NB4 (cell line): Measurements from ENCODE around the gene HIBADH.

ENCODE experiments used
- DNase-seq: peaks from one replicate; pipeline ENCODE4 v3.0.0; 2010; ENCODE audit warnings: low read depth
- H3K4me3 ChIP-seq: one replicate; pipeline ENCODE4 v1.5.1; 2011; ENCODE audit warnings: mild to moderate bottlenecking, low read depth, low read length, moderate library complexity
- MYC ChIP-seq: IDR thresholded peaks from 2 replicates; pipeline ENCODE4 v1.6.1; 2011; ENCODE audit warnings: low read depth, low read length
- POLR2A ChIP-seq: IDR thresholded peaks from 2 replicates; pipeline ENCODE4 v1.6.1; 2011; ENCODE audit warnings: mild to moderate bottlenecking; ENCODE audit not compliant: insufficient read length; ENCODE audit errors: extremely low read depth
- TF ChIP-seq, protein P1 (sequence below): IDR thresholded peaks from 2 replicates; pipeline ENCODE4 v1.6.1; 2011; ENCODE audit warnings: low read depth, low read length
- TF ChIP-seq, protein P2 (sequence below): IDR thresholded peaks from one replicate; pipeline ENCODE4 v1.5.1; 2012; ENCODE audit warnings: low read depth, low read length

The HIBADH gene

DNA sequence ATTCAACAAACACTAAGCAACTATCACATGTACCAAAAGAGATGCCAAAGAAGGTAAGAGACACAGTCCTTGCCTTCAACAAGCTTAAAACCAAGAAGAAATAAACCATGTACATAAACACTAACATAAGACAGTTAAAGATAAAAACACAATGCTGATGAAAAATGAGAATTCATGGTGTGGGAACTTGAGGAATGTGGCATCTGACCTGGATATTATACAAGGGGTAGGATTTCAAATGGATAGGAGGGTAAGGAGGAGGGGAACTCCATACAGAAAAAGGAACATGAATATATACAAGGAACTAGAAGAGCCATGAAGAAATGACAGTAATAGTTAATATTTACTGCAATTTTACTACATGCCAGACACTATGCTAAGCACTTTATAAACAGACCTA lies 11.0 kb downstream of the HIBADH start:
- no peak for DNase-seq
- H3K4me3 ChIP-seq = no peak overlapping the region
- TF ChIP-seq MYC (no peak), POLR2A (no peak)
- TF ChIP-seq, protein P1, sequence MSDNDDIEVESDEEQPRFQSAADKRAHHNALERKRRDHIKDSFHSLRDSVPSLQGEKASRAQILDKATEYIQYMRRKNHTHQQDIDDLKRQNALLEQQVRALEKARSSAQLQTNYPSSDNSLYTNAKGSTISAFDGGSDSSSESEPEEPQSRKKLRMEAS = no peak
- TF ChIP-seq, protein P2, sequence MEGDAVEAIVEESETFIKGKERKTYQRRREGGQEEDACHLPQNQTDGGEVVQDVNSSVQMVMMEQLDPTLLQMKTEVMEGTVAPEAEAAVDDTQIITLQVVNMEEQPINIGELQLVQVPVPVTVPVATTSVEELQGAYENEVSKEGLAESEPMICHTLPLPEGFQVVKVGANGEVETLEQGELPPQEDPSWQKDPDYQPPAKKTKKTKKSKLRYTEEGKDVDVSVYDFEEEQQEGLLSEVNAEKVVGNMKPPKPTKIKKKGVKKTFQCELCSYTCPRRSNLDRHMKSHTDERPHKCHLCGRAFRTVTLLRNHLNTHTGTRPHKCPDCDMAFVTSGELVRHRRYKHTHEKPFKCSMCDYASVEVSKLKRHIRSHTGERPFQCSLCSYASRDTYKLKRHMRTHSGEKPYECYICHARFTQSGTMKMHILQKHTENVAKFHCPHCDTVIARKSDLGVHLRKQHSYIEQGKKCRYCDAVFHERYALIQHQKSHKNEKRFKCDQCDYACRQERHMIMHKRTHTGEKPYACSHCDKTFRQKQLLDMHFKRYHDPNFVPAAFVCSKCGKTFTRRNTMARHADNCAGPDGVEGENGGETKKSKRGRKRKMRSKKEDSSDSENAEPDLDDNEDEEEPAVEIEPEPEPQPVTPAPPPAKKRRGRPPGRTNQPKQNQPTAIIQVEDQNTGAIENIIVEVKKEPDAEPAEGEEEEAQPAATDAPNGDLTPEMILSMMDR = no peak

DNA sequence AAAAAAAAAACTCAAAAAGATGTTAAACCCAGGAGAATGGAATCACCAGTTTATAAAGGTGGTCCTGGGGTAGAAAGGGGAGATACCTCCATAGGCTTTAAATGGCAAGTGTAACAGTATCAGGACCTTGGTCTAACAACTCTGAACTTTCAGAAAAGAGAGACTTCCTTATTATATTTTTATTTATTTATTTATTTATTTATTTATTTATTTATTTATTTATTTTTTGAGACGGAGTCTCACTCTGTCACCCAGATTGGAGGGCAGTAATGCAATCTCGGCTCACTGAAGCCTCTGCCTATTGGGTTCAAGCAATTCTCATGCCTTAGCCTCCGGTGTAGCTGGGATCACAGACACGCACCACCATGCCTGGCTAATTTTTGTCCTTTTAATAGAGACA lies 12.4 kb downstream of the HIBADH start:
- DNase-seq = no peak
- no peak overlapping the region for H3K4me3 ChIP-seq
- TF ChIP-seq, protein P1 = no peak
- TF ChIP-seq POLR2A = no peak
- TF ChIP-seq, protein P2 = no peak
- no peak for TF ChIP-seq MYC

DNA sequence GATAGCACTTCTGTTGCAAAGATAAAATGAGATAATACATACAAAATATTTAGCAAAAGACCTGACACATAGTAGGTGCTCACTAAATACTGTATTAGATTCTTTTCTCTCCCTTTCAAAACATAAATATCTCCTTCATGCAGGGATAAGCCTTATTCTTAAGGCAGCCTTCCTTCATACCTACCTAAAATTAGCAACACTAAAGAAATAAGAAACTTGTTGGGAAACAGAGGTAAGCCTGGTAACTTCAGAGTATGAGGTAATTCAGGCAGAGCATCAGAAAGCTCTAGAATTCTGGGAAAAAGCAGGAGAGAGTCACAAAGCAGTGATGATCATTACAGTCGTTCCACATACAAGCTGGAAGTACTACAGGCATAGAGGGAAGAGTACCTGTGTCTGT lies 15.2 kb downstream of the HIBADH start:
- DNase-seq = no peak
- H3K4me3 ChIP-seq = no peak overlapping the region
- TF ChIP-seq MYC = no peak
- TF ChIP-seq, protein P2 = no peak
- TF ChIP-seq, protein P1 = no peak
- TF ChIP-seq POLR2A = no peak

DNA sequence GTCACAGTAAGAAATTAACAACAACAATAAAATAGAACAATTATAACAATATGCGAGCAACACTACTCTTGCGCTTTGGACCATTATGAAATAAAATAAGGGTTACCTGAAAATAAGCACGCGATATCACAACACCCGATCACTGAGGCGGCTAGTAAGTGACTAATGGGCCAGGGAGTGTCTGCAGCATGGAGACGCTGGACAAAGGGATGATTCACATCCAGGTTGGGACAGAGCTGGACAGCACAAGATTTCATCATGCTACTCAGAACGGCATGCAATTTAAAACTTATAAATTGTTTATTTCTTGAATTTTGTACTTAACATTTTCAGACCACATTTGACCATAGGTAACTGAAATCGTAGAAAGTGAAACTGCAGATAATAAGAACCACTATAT lies 15.6 kb downstream of the HIBADH start:
- no peak overlapping the region for H3K4me3 ChIP-seq
- TF ChIP-seq, protein P2 = no peak
- TF ChIP-seq, protein P1 = no peak
- TF ChIP-seq POLR2A = no peak
- TF ChIP-seq MYC = no peak
- DNase-seq = no peak

DNA sequence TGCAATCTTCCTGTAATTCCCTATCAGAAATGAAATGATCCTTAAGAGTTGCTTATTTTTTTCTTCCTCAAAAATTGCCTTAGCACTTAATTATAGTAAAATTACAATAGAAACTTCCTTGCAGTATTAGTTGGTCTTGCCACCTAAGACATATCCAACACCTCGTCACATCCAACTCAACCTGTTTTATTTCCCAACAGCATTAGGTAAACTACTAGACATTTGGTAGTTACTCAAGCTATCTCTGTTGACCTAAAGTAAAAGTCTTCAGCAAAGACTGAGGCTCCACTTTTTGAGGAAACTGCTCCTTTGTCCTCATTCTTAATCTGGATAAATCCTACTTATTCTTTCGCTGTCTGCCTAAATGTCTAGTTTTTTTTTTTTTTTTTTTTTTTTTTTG lies 20.4 kb downstream of the HIBADH start:
- no peak for DNase-seq
- no peak for TF ChIP-seq MYC
- TF ChIP-seq, protein P2 = no peak
- TF ChIP-seq, protein P1 = no peak
- TF ChIP-seq POLR2A = no peak
- H3K4me3 ChIP-seq = no peak overlapping the region
